A673 (cell line): ENCODE data around the gene CFAP61. TPM values are rescaled to one million over a fixed set of nuclear protein-coding genes. Genes with fewer than 3 reads are reported as not detected.

Source experiments
- BruUV-seq: library from RNA; stranded (reverse); fragments of 400-500 nt; replicated peaks from 2 replicates; lab custom pipeline; 2021; lab: Mats Ljungman, UMichigan
- CTCF ChIA-PET: fragments of 300-600 bp; sonication (Branson Sonifier 250); formaldehyde crosslinking; loops from one replicate; lab custom pipeline; 2022; ENCODE audit warnings: antibody characterized with exemption; lab: Charles Lee
- POLR2A ChIA-PET: fragments of 300-600 bp; sonication (Branson Sonifier 250); formaldehyde crosslinking; loops from one replicate; lab custom pipeline; 2022; ENCODE audit warnings: antibody characterized with exemption; ENCODE audit not compliant: low non-redundant PET; lab: Charles Lee
- DNase-seq: peaks from one replicate; pipeline ENCODE4 v3.0.0-alpha.2; 2015; ENCODE audit warnings: low spot score
- H3K27ac ChIP-seq: fragments of 200-600 bp; sonication (generic); 2 replicates; pipeline ENCODE4 v1.5.1; 2016; ENCODE audit warnings: mixed run types, low read depth, mild to moderate bottlenecking, mixed read lengths, antibody characterized with exemption, low read length; ENCODE audit not compliant: poor library complexity, severe bottlenecking
- H3K27me3 ChIP-seq: fragments of 200-600 bp; sonication (generic); replicated peaks from 2 replicates; pipeline ENCODE4 v1.6.1; 2017; ENCODE audit warnings: mixed run types, low read depth, mild to moderate bottlenecking, mixed read lengths, antibody characterized with exemption, low read length; ENCODE audit not compliant: insufficient read depth, poor library complexity
- H3K36me3 ChIP-seq: fragments of 200-600 bp; sonication (generic); 2 replicates; pipeline ENCODE4 v1.6.1; 2016; ENCODE audit warnings: mixed run types, mild to moderate bottlenecking, mixed read lengths, antibody characterized with exemption, low read length; ENCODE audit not compliant: insufficient read depth, poor library complexity, severe bottlenecking
- H3K4me1 ChIP-seq: fragments of 200-600 bp; sonication (generic); 2 replicates; pipeline ENCODE4 v1.6.1; 2017; ENCODE audit warnings: mixed run types, mild to moderate bottlenecking, mixed read lengths, antibody characterized with exemption, low read length; ENCODE audit not compliant: insufficient read depth, poor library complexity, severe bottlenecking
- H3K4me3 ChIP-seq: fragments of 200-600 bp; sonication (generic); 2 replicates; pipeline ENCODE4 v1.5.1; 2016; ENCODE audit warnings: low read depth, mixed run types, mild to moderate bottlenecking, mixed read lengths, low read length; ENCODE audit not compliant: poor library complexity, severe bottlenecking
- H3K9me3 ChIP-seq: fragments of 200-600 bp; sonication (generic); 2 replicates; pipeline ENCODE4 v1.6.1; 2016; ENCODE audit warnings: mixed run types, low read depth, mild to moderate bottlenecking, mixed read lengths, antibody characterized with exemption, low read length; ENCODE audit not compliant: poor library complexity, severe bottlenecking
- CTCF ChIP-seq: fragments of 300-800, 200-600 bp; sonication (generic); conservative IDR thresholded peaks from 2 replicates; pipeline ENCODE4 v1.5.1; 2017; ENCODE audit warnings: low read depth, mild to moderate bottlenecking, antibody characterized with exemption, low read length, moderate library complexity, mixed read lengths
- EZH2 ChIP-seq: fragments of 200-600 bp; sonication (generic); IDR thresholded peaks from 2 replicates; pipeline ENCODE4 v1.6.1; 2017; ENCODE audit warnings: borderline replicate concordance, low read depth, mild to moderate bottlenecking, mixed read lengths, antibody characterized with exemption, low read length; ENCODE audit not compliant: poor library complexity, severe bottlenecking
- intact Hi-C: fragments of 100-400 bp; cut with micrococcal nuclease; formaldehyde crosslinking; loops from one replicate; pipeline ENCODE4 v1.10.0; 2022; ENCODE audit not compliant: unreplicated experiment
- total RNA-seq: library from RNA; stranded (reverse); gene quantifications from 2 replicates; pipeline ENCODE4 v1.2.3, GENCODE V29; 2021

CFAP61 gene
- total RNA-seq, 1 experiment from 2014 or later, result not detected

GRCh38 chr20:20341371-20341770 is 289.0 kb downstream of the CFAP61 start:
- no peak for DNase-seq
- ChIA-PET POLR2A (no interaction called here), CTCF (no interaction called here)
- Histone ChIP-seq H3K27me3 (peaks cover 13% of the 10 kb centered on the region), H3K4me3 (no peak overlapping the region), H3K27ac (no peak overlapping the region), H3K9me3 (no peaks in the 10 kb centered on the region), H3K36me3 (no peaks in the 10 kb centered on the region), H3K4me1 (no peaks in the 10 kb centered on the region)
- no peak for TF ChIP-seq EZH2
- TF ChIP-seq CTCF, result no peak
- no TSS peak for BruUV-seq
- intact Hi-C loops, result no loop called here

- H3K27ac ChIP-seq, result no peak overlapping the region
- intact Hi-C loops, result no loop called here
- peaks cover 13% of the 10 kb centered on the region for H3K27me3 ChIP-seq
- no peak for DNase-seq
- no peaks in the 10 kb centered on the region for H3K36me3 ChIP-seq
- no peak overlapping the region for H3K4me3 ChIP-seq
- ChIA-PET POLR2A (no interaction called here), CTCF (no interaction called here)
- BruUV-seq, result no TSS peak
- no peak for TF ChIP-seq EZH2
- TF ChIP-seq CTCF, result no peak
- no peaks in the 10 kb centered on the region for H3K9me3 ChIP-seq
- H3K4me1 ChIP-seq, result no peaks in the 10 kb centered on the region
Measured at GRCh38 chr20:20342066-20342465, 289.7 kb downstream of the CFAP61 start.

- intact Hi-C loops, result no loop called here
- H3K4me1 ChIP-seq, result no peaks in the 10 kb centered on the region
Measured at GRCh38 chr20:20343932-20344331, 291.6 kb downstream of the CFAP61 start.

More at GRCh38 chr20:20343932-20344331, 291.6 kb downstream of the CFAP61 start:
- no peak overlapping the region for H3K27ac ChIP-seq
- H3K27me3 ChIP-seq, result peaks cover 14% of the 10 kb centered on the region
- no peaks in the 10 kb centered on the region for H3K36me3 ChIP-seq
- no peak overlapping the region for H3K4me3 ChIP-seq
- ChIA-PET POLR2A (no interaction called here), CTCF (no interaction called here)
- no peak for TF ChIP-seq CTCF
- TF ChIP-seq EZH2, result no peak
- H3K9me3 ChIP-seq, result no peaks in the 10 kb centered on the region
- BruUV-seq, result no TSS peak
- DNase-seq, result no peak
